ENCODE measurements around the gene SOX11.
A peak's percentile ranks its signal among the peaks of the same experiment; 100 is the strongest.

Gene SOX11

GRCh38 chr2:5725794-5726463, 33.7 kb downstream of the SOX11 start:
- no peaks in the 10 kb centered on the region for H3K36me3 ChIP-seq (ENCODE audit: insufficient read depth, low read depth, low read length)
- no peaks in the 10 kb centered on the region for H3K9me3 ChIP-seq (ENCODE audit: insufficient read depth, low read depth, low read length)
- H3K4me3 ChIP-seq (ENCODE audit: low read length), result peak overlapping the region; percentile 74
- no peaks in the 10 kb centered on the region for H3K27me3 ChIP-seq (ENCODE audit: insufficient read depth, low read length)
- H3K9ac ChIP-seq (ENCODE audit: low read depth, low read length), result peak overlapping the region; percentile 73
- peak overlapping the region; percentile 74 for H3K27ac ChIP-seq (ENCODE audit: low read length)
- peaks cover 15% of the 10 kb centered on the region for H3K4me1 ChIP-seq (ENCODE audit: insufficient read depth, low read length)

- H3K27me3 ChIP-seq (ENCODE audit: insufficient read depth, low read length), result no peaks in the 10 kb centered on the region
These were observed 35.1 kb downstream of the SOX11 start for GRCh38 chr2:5727235-5727634.

GRCh38 chr2:5729416-5729815, 37.2 kb downstream of the SOX11 start:
- no peak overlapping the region for H3K4me3 ChIP-seq (ENCODE audit: low read length)
- H3K36me3 ChIP-seq (ENCODE audit: insufficient read depth, low read depth, low read length), result no peaks in the 10 kb centered on the region
- no peaks in the 10 kb centered on the region for H3K9me3 ChIP-seq (ENCODE audit: insufficient read depth, low read depth, low read length)
- peaks cover 15% of the 10 kb centered on the region for H3K4me1 ChIP-seq (ENCODE audit: insufficient read depth, low read length)
- H3K27ac ChIP-seq (ENCODE audit: low read length), result no peak overlapping the region
- no peaks in the 10 kb centered on the region for H3K27me3 ChIP-seq (ENCODE audit: insufficient read depth, low read length)
- no peak overlapping the region for H3K9ac ChIP-seq (ENCODE audit: low read depth, low read length)

More at GRCh38 chr2:5727235-5727634, 35.1 kb downstream of the SOX11 start:
- no peaks in the 10 kb centered on the region for H3K36me3 ChIP-seq (ENCODE audit: insufficient read depth, low read depth, low read length)
- peaks cover 15% of the 10 kb centered on the region for H3K4me1 ChIP-seq (ENCODE audit: insufficient read depth, low read length)
- H3K4me3 ChIP-seq (ENCODE audit: low read length), result peak overlapping the region; percentile 74; the same call in 1 of the 2 replicates
- H3K9ac ChIP-seq (ENCODE audit: low read depth, low read length), result peak overlapping the region; percentile 51; the same call in 1 of the 2 replicates
- H3K9me3 ChIP-seq (ENCODE audit: insufficient read depth, low read depth, low read length), result no peaks in the 10 kb centered on the region
- no peak overlapping the region for H3K27ac ChIP-seq (ENCODE audit: low read length)

GRCh38 chr2:5730386-5730785, 38.2 kb downstream of the SOX11 start:
- H3K27ac ChIP-seq (ENCODE audit: low read length), result no peak overlapping the region
- no peaks in the 10 kb centered on the region for H3K9me3 ChIP-seq (ENCODE audit: insufficient read depth, low read depth, low read length)
- H3K4me1 ChIP-seq (ENCODE audit: insufficient read depth, low read length), result peaks cover 13% of the 10 kb centered on the region
- no peaks in the 10 kb centered on the region for H3K36me3 ChIP-seq (ENCODE audit: insufficient read depth, low read depth, low read length)
- no peaks in the 10 kb centered on the region for H3K27me3 ChIP-seq (ENCODE audit: insufficient read depth, low read length)
- H3K9ac ChIP-seq (ENCODE audit: low read depth, low read length), result no peak overlapping the region
- H3K4me3 ChIP-seq (ENCODE audit: low read length), result no peak overlapping the region

- H3K4me3 ChIP-seq (ENCODE audit: low read length), result no peak overlapping the region
- H3K9me3 ChIP-seq (ENCODE audit: insufficient read depth, low read depth, low read length), result no peaks in the 10 kb centered on the region
- H3K27me3 ChIP-seq (ENCODE audit: insufficient read depth, low read length), result no peaks in the 10 kb centered on the region
- H3K9ac ChIP-seq (ENCODE audit: low read depth, low read length), result no peak overlapping the region
- no peaks in the 10 kb centered on the region for H3K36me3 ChIP-seq (ENCODE audit: insufficient read depth, low read depth, low read length)
- no peak overlapping the region for H3K27ac ChIP-seq (ENCODE audit: low read length)
- H3K4me1 ChIP-seq (ENCODE audit: insufficient read depth, low read length), result no peaks in the 10 kb centered on the region; the same call in 1 of the 2 replicates
These were observed 42.8 kb downstream of the SOX11 start for GRCh38 chr2:5734859-5735520.

GRCh38 chr2:5735521-5735861, 43.3 kb downstream of the SOX11 start:
- no peaks in the 10 kb centered on the region; the same call in 1 of the 2 replicates for H3K4me1 ChIP-seq (ENCODE audit: insufficient read depth, low read length)
- no peak overlapping the region for H3K27ac ChIP-seq (ENCODE audit: low read length)
- H3K9ac ChIP-seq (ENCODE audit: low read depth, low read length), result no peak overlapping the region
- no peaks in the 10 kb centered on the region for H3K27me3 ChIP-seq (ENCODE audit: insufficient read depth, low read length)
- H3K36me3 ChIP-seq (ENCODE audit: insufficient read depth, low read depth, low read length), result no peaks in the 10 kb centered on the region
- H3K4me3 ChIP-seq (ENCODE audit: low read length), result no peak overlapping the region
- H3K9me3 ChIP-seq (ENCODE audit: insufficient read depth, low read depth, low read length), result no peaks in the 10 kb centered on the region

- Histone ChIP-seq H3K36me3 (ENCODE audit: insufficient read depth, low read depth, low read length) (no peaks in the 10 kb centered on the region), H3K9ac (ENCODE audit: low read depth, low read length) (no peak overlapping the region), H3K27ac (ENCODE audit: low read length) (no peak overlapping the region), H3K4me1 (ENCODE audit: insufficient read depth, low read length) (no peaks in the 10 kb centered on the region; the same call in 1 of the 2 replicates), H3K4me3 (ENCODE audit: low read length) (no peak overlapping the region), H3K27me3 (ENCODE audit: insufficient read depth, low read length) (no peaks in the 10 kb centered on the region), H3K9me3 (ENCODE audit: insufficient read depth, low read depth, low read length) (no peaks in the 10 kb centered on the region)
These were observed 43.9 kb downstream of the SOX11 start for GRCh38 chr2:5736050-5736449.

GRCh38 chr2:5736886-5737285, 44.7 kb downstream of the SOX11 start:
- Histone ChIP-seq H3K27ac (ENCODE audit: low read length) (no peak overlapping the region), H3K27me3 (ENCODE audit: insufficient read depth, low read length) (no peaks in the 10 kb centered on the region), H3K36me3 (ENCODE audit: insufficient read depth, low read depth, low read length) (no peaks in the 10 kb centered on the region), H3K9ac (ENCODE audit: low read depth, low read length) (no peak overlapping the region), H3K9me3 (ENCODE audit: insufficient read depth, low read depth, low read length) (no peaks in the 10 kb centered on the region), H3K4me3 (ENCODE audit: low read length) (no peak overlapping the region), H3K4me1 (ENCODE audit: insufficient read depth, low read length) (no peaks in the 10 kb centered on the region; the same call in 1 of the 2 replicates)

GRCh38 chr2:5740053-5740452, 47.9 kb downstream of the SOX11 start:
- no peak overlapping the region for H3K4me3 ChIP-seq (ENCODE audit: low read length)
- no peak overlapping the region for H3K27ac ChIP-seq (ENCODE audit: low read length)
- H3K27me3 ChIP-seq (ENCODE audit: insufficient read depth, low read length), result no peaks in the 10 kb centered on the region
- H3K9ac ChIP-seq (ENCODE audit: low read depth, low read length), result no peak overlapping the region
- H3K9me3 ChIP-seq (ENCODE audit: insufficient read depth, low read depth, low read length), result no peaks in the 10 kb centered on the region
- H3K4me1 ChIP-seq (ENCODE audit: insufficient read depth, low read length), result peaks cover 3% of the 10 kb centered on the region; the same call in 1 of the 2 replicates
- H3K36me3 ChIP-seq (ENCODE audit: insufficient read depth, low read depth, low read length), result no peaks in the 10 kb centered on the region

GRCh38 chr2:5740817-5741216, 48.6 kb downstream of the SOX11 start:
- no peak overlapping the region for H3K4me3 ChIP-seq (ENCODE audit: low read length)
- no peak overlapping the region for H3K9ac ChIP-seq (ENCODE audit: low read depth, low read length)
- H3K27ac ChIP-seq (ENCODE audit: low read length), result no peak overlapping the region
- H3K27me3 ChIP-seq (ENCODE audit: insufficient read depth, low read length), result no peaks in the 10 kb centered on the region
- H3K4me1 ChIP-seq (ENCODE audit: insufficient read depth, low read length), result peaks cover 3% of the 10 kb centered on the region; the same call in 1 of the 2 replicates
- no peaks in the 10 kb centered on the region for H3K9me3 ChIP-seq (ENCODE audit: insufficient read depth, low read depth, low read length)
- H3K36me3 ChIP-seq (ENCODE audit: insufficient read depth, low read depth, low read length), result no peaks in the 10 kb centered on the region

GRCh38 chr2:5741242-5741641, 49.1 kb downstream of the SOX11 start:
- H3K9ac ChIP-seq (ENCODE audit: low read depth, low read length), result no peak overlapping the region
- no peaks in the 10 kb centered on the region for H3K9me3 ChIP-seq (ENCODE audit: insufficient read depth, low read depth, low read length)
- H3K36me3 ChIP-seq (ENCODE audit: insufficient read depth, low read depth, low read length), result no peaks in the 10 kb centered on the region
- H3K4me3 ChIP-seq (ENCODE audit: low read length), result no peak overlapping the region
- no peak overlapping the region for H3K27ac ChIP-seq (ENCODE audit: low read length)
- H3K4me1 ChIP-seq (ENCODE audit: insufficient read depth, low read length), result peaks cover 3% of the 10 kb centered on the region; the same call in 1 of the 2 replicates
- H3K27me3 ChIP-seq (ENCODE audit: insufficient read depth, low read length), result no peaks in the 10 kb centered on the region

GRCh38 chr2:5742126-5742525, 49.9 kb downstream of the SOX11 start:
- no peak overlapping the region for H3K4me3 ChIP-seq (ENCODE audit: low read length)
- H3K36me3 ChIP-seq (ENCODE audit: insufficient read depth, low read depth, low read length), result no peaks in the 10 kb centered on the region
- H3K9ac ChIP-seq (ENCODE audit: low read depth, low read length), result no peak overlapping the region
- H3K9me3 ChIP-seq (ENCODE audit: insufficient read depth, low read depth, low read length), result no peaks in the 10 kb centered on the region
- no peak overlapping the region for H3K27ac ChIP-seq (ENCODE audit: low read length)
- H3K4me1 ChIP-seq (ENCODE audit: insufficient read depth, low read length), result peaks cover 3% of the 10 kb centered on the region; the same call in 1 of the 2 replicates
- H3K27me3 ChIP-seq (ENCODE audit: insufficient read depth, low read length), result no peaks in the 10 kb centered on the region

Data from iPS-20b (cell line).